Measurements from ENCODE around the gene WDR48. TPM values are rescaled to one million over a fixed set of nuclear protein-coding genes. Genes with fewer than 3 reads are reported as not detected.

The WDR48 gene
- total and polyA plus RNA-seq, 9 of the 15 experiments (the other 6 are each of a cell fraction or from before 2014, with no cell fraction given) = 26.6 to 70.6 (median 48.0) TPM

GRCh38 chr3:39109086-39109485 lies 57.3 kb downstream of the WDR48 start (continued):
- TF ChIP-seq TFAP4 (CRISPR knock-in tag; IDR thresholded peaks at IDR 0.05; ENCODE audit: borderline replicate concordance) = no peak

- POLR2A ChIA-PET = interaction anchor here (0.6 to 1.5 kb wide), 4 partner anchors 9 to 151 kb away, joined by 3 to 5 read pairs (median 4); no protein-coding TSS in a partner anchor
- intact Hi-C loops (cut with micrococcal nuclease) = no loop called here
- 12% methylated on average over 2 of the region's 2 CpGs for WGBS (ENCODE audit: insufficient coverage, low coverage, missing lambda C conversion rate)
- TF ChIP-seq ATF4 (CRISPR knock-in tag; IDR thresholded peaks at IDR 0.05) (no peak), NELFE (IDR thresholded peaks at IDR 0.05; ENCODE audit: insufficient read depth, insufficient read length) (no peak), YBX1 (IDR thresholded peaks at IDR 0.05) (no peak), HDAC6 (IDR thresholded peaks at IDR 0.05; ENCODE audit: low read depth, low read length) (no peak), ZKSCAN1 (IDR thresholded peaks at IDR 0.05; ENCODE audit: low read depth, low read length) (no peak), WHSC1 (IDR thresholded peaks at IDR 0.05; ENCODE audit: low read length) (no peak), ZNF561 (CRISPR knock-in tag; conservative IDR thresholded peaks at IDR 0.05) (no peak), SFPQ (IDR thresholded peaks at IDR 0.05; ENCODE audit: low read depth, low read length) (no peak), CTCF (IDR thresholded peaks at IDR 0.05 in 2 of 3, conservative IDR thresholded peaks at IDR 0.05 in 1 of 3; ENCODE audit: insufficient read depth in 2 of 3, low read depth in 1 of 3, low read length in 3 of 3) (peak in 1 of 3 experiments; percentile 31; a peak in 1 of 6 replicates), ZNF655 (CRISPR knock-in tag; IDR thresholded peaks at IDR 0.05) (no peak), MYNN (IDR thresholded peaks at IDR 0.05) (no peak), MYNN (CRISPR knock-in tag; IDR thresholded peaks at IDR 0.05) (no peak), ZNF143 (CRISPR knock-in tag; IDR thresholded peaks at IDR 0.05) (no peak)
These were observed 58.3 kb downstream of the WDR48 start for GRCh38 chr3:39110041-39110639.

More at GRCh38 chr3:39110041-39110639, 58.3 kb downstream of the WDR48 start:
- Histone ChIP-seq H3K79me2 (ENCODE audit: control insufficient read depth, insufficient read depth, low read length) (peaks cover 24% of the 10 kb centered on the region), H3K4me1 (replicated peaks in 1 of 2; ENCODE audit: control insufficient read depth in 2 of 2, insufficient read depth in 2 of 2, low read length in 2 of 2) (peaks cover 20 to 23% of the 10 kb centered on the region in 2 experiments; a peak in 4 of 5 replicates), H3K4me3 (no peak overlapping the region), H3K9me1 (ENCODE audit: control insufficient read depth, insufficient read depth, low read length) (no peaks in the 10 kb centered on the region), H3K36me3 (ENCODE audit: control insufficient read depth, insufficient read depth, low read length) (peaks cover 5% of the 10 kb centered on the region; the same call in 2 of the 3 replicates), H3K9ac (ENCODE audit: insufficient read depth in 1 of 2, low read depth in 2 of 2, low read length in 2 of 2) (no peak overlapping the region), H3K9me3 (replicated peaks; ENCODE audit: control insufficient read depth, insufficient read depth, low read depth, low read length) (no peaks in the 10 kb centered on the region), H2AFZ (ENCODE audit: low read depth, low read length) (no peak overlapping the region), H3K27ac (ENCODE audit: extremely low read depth, low read depth, low read length) (no peak overlapping the region), H4K20me1 (replicated peaks; ENCODE audit: control insufficient read depth, insufficient read depth, low read length) (no peaks in the 10 kb centered on the region), H3K27me3 (ENCODE audit: control insufficient read depth in 2 of 2, insufficient read depth in 2 of 2, low read length in 2 of 2) (no peaks in the 10 kb centered on the region), H3K4me2 (ENCODE audit: insufficient read depth, low read length) (no peak overlapping the region)
- ATAC-seq (no peak), DNase-seq (ENCODE audit: extremely low read depth in 1 of 4, low spot score in 3 of 4) (peak in 1 of 4 experiments; percentile 17), FAIRE-seq (no peak)
- in situ Hi-C loops (cut with MboI) = no loop called here
- BruUV-seq (replicated peaks) = no TSS peak
- CTCF ChIA-PET (ENCODE audit: low intra/inter-chr PET ratio) = no interaction called here
